AG09309 (cell line): ENCODE data around the gene NOD2.

Source experiments
- DNase-seq: peaks from one replicate; pipeline ENCODE4 v3.0.0-alpha.2; 2010; ENCODE audit warnings: low read depth
- H3K4me3 ChIP-seq: 2 replicates; pipeline ENCODE4 v1.5.1; 2011; ENCODE audit warnings: mild to moderate bottlenecking, low read depth, low read length, moderate library complexity; ENCODE audit not compliant: control insufficient read depth
- CTCF ChIP-seq: IDR thresholded peaks from 2 replicates; pipeline ENCODE4 v1.5.1; 2011; ENCODE audit warnings: mild to moderate bottlenecking, low read depth, low read length, inconsistent platforms; ENCODE audit not compliant: insufficient read depth, control insufficient read depth; ENCODE audit errors: missing control alignments

NOD2 gene

GRCh38 chr16:50708373-50709060 lies 15.1 kb downstream of the NOD2 start:
- no peak for DNase-seq
- no peak overlapping the region for H3K4me3 ChIP-seq
- no peak for TF ChIP-seq CTCF

DNA sequence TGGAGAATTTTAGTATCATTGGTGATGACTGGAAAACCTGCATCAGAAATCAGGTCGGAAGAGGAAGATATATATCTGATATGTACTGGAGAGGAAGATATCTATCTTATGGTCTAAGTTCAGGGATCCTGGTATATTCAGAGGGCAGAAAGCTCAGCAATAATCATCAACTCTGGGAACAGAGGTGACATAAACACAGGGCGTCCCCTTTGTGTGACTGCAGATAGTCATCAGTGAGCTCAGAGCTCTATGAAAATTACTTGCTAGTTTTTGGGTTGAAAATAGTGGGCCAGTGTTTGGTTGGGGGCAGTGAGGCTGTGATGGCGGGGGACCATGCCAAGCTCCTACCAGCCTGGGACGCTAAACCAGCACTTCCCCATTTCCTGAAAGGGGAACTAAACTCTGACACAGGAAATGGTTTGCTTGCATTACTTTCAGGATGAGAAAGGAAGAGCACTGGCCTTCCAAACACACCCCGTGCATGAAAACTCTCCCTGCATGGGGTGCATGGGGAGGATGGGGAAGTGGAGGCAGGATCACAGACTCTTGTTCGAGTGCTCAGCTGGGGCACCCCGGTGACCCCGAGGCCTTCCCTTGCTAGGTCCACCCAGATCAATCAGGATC lies 15.8 kb downstream of the NOD2 start:
- no peak for DNase-seq
- H3K4me3 ChIP-seq = no peak overlapping the region
- no peak for TF ChIP-seq CTCF

DNA sequence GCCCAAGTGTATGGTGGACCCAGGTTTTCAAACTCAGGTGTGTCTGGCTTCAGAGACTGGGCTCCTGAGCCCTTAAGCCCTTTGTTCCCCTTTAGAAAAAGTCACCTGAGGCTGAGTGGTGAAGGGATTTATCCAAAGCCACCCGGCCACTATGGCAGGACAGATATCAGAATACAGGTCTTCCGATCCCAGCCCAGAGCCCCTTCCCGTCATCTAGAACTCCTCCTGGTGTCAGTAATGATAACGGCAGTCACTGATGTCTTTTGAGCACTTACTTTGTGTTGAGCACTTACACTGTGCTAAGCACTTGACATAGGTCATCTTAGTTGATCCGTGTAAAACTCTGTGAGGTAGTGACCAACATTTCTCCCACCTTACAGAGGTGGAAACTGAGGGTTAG lies 16.6 kb downstream of the NOD2 start:
- no peak for DNase-seq
- H3K4me3 ChIP-seq = no peak overlapping the region
- no peak for TF ChIP-seq CTCF

DNA sequence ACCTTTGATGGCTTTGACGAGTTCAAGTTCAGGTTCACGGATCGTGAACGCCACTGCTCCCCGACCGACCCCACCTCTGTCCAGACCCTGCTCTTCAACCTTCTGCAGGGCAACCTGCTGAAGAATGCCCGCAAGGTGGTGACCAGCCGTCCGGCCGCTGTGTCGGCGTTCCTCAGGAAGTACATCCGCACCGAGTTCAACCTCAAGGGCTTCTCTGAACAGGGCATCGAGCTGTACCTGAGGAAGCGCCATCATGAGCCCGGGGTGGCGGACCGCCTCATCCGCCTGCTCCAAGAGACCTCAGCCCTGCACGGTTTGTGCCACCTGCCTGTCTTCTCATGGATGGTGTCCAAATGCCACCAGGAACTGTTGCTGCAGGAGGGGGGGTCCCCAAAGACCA lies 17.6 kb downstream of the NOD2 start:
- no peak for DNase-seq
- TF ChIP-seq CTCF = no peak
- H3K4me3 ChIP-seq = no peak overlapping the region

DNA sequence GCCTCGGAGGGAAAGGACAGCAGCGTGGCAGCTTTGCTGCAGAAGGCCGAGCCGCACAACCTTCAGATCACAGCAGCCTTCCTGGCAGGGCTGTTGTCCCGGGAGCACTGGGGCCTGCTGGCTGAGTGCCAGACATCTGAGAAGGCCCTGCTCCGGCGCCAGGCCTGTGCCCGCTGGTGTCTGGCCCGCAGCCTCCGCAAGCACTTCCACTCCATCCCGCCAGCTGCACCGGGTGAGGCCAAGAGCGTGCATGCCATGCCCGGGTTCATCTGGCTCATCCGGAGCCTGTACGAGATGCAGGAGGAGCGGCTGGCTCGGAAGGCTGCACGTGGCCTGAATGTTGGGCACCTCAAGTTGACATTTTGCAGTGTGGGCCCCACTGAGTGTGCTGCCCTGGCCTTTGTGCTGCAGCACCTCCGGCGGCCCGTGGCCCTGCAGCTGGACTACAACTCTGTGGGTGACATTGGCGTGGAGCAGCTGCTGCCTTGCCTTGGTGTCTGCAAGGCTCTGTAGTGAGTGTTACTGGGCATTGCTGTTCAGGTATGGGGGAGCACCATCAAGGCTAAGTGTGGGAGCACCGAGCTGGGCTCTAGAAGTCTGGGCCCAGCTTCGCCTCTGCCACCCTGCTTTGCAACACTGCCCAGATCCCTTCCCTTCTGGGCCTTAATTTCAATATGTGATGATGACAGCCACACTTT lies 18.6 kb downstream of the NOD2 start:
- no peak for TF ChIP-seq CTCF
- no peak for DNase-seq
- H3K4me3 ChIP-seq = no peak overlapping the region

DNA sequence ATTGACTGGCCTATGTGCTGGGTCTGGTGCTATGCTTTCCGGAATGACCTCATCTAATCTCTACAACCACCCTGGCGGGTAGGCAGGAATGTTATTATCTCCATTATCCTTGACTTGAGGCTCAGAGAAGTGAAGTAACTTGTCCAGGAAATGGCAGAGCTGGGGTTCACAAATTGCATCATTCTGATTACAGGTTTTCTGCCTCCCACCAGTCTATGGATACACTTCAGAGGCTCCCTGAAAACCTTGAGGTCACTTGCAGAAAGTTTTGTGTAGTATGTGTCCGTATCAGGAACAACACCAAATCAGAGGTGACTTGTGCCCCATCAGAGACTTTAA lies 19.1 kb downstream of the NOD2 start:
- H3K4me3 ChIP-seq = no peak overlapping the region
- TF ChIP-seq CTCF = no peak
- DNase-seq = no peak
